ENCODE data around the gene EEA1.

EEA1 gene

DNA sequence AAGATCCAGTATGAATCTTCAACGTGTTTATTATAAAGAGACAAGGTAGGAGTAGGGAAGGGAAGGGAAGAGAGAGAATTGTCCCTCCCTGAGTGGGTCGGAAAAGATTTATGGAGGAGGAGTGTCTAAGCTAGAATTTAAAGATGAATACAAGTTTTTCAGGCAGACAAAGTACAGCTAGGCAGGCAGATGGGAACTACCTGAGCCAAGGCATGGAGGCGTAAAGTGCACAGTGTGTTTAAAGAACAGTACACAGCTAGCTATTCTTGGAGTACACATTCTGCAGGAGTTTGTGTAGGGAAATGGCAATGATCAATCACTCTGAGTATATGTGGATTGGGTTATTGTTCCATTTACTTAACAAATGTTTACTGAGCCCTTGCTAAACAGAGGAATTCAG, 206.2 kb downstream of the EEA1 start:
- ChIA-PET POLR2A (no interaction called here), CTCF (interaction anchor here (1.6 kb wide), 1 partner anchor 8 kb away, joined by 3 read pairs; no protein-coding TSS in a partner anchor)
- TF ChIP-seq, protein P1, sequence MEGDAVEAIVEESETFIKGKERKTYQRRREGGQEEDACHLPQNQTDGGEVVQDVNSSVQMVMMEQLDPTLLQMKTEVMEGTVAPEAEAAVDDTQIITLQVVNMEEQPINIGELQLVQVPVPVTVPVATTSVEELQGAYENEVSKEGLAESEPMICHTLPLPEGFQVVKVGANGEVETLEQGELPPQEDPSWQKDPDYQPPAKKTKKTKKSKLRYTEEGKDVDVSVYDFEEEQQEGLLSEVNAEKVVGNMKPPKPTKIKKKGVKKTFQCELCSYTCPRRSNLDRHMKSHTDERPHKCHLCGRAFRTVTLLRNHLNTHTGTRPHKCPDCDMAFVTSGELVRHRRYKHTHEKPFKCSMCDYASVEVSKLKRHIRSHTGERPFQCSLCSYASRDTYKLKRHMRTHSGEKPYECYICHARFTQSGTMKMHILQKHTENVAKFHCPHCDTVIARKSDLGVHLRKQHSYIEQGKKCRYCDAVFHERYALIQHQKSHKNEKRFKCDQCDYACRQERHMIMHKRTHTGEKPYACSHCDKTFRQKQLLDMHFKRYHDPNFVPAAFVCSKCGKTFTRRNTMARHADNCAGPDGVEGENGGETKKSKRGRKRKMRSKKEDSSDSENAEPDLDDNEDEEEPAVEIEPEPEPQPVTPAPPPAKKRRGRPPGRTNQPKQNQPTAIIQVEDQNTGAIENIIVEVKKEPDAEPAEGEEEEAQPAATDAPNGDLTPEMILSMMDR (IDR thresholded peaks at IDR 0.05; ENCODE audit: insufficient read depth, low read length, missing control alignments), result no peak
- H3K4me3 ChIP-seq (ENCODE audit: low read depth, low read length), result no peak overlapping the region
- no peak for DNase-seq (ENCODE audit: low read depth, low spot score)

DNA sequence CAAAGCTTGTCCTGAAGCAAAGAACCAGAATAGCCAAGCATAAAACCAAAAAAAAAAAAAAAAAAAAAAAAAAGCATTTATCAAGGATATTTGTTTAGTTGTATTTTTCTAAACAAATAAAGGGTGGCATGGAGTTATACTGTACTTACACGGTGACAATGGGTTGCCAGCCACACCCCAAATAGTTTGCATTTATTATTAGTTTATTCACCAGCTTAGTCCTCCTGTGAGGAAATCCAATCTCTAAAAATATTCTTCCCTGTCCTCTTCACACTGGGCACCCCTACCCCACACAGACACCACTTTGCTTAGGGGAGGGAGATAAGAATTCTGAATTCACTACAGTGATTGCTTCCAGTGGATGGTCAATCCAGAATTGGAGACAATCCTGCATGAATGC, 207.4 kb downstream of the EEA1 start:
- CTCF ChIA-PET, result no interaction called here
- POLR2A ChIA-PET, result no interaction called here
- TF ChIP-seq, protein P1 (IDR thresholded peaks at IDR 0.05; ENCODE audit: insufficient read depth, low read length, missing control alignments), result no peak
- H3K4me3 ChIP-seq (ENCODE audit: low read depth, low read length), result no peak overlapping the region
- no peak for DNase-seq (ENCODE audit: low read depth, low spot score)

DNA sequence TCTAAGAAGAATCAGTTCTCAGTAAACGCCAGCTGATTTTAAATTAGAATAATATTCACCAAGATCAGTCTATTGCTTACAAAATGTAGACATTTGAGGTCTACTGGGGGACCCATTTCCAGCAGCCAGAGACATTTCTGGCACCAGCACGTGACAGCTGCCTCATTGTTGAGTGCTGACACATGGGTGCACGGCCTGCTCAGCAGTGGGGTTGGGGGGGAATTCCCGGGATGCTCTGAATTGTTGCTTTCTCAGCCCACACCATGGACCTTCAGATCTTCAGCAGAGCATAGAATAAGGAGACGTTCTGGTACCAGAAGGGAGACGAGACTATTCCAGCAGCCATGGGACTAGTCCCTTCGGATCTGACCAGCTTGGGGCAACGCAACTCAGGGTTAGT, 208.0 kb downstream of the EEA1 start:
- no peak overlapping the region for H3K4me3 ChIP-seq (ENCODE audit: low read depth, low read length)
- no peak for DNase-seq (ENCODE audit: low read depth, low spot score)
- TF ChIP-seq, protein P1 (IDR thresholded peaks at IDR 0.05; ENCODE audit: insufficient read depth, low read length, missing control alignments), result no peak
- CTCF ChIA-PET, result no interaction called here
- POLR2A ChIA-PET, result no interaction called here

Measured in AG04449 (cell line).